Ammon's horn (tissue), 1 donor: ENCODE results near the gene SPTB.

Experiments used
- DNase-seq: peaks from one replicate; pipeline ENCODE4 v3.0.0-alpha.2; 2016; ENCODE audit warnings: low spot score

The SPTB gene

DNA sequence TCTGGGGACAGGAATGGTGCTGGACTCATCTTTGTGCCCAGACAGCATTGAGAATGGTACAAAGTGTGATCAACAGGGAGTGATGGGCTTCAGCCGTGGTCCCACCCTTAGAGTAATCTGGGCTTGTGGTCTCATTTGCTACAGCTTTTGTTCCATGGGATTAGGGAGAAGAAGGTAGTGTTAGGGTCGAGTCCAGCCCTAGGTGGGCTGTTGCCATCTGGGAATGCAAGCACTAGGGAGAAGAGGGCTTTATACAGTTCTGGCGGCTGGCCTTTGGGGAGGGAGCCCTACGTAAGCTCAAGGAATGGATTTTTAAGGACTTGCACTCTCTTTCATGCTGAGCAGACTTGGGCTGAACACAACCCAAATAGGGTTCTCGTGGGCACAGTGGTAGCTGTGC lies 170.6 kb downstream of the SPTB start:
- DNase-seq = no peak

DNA sequence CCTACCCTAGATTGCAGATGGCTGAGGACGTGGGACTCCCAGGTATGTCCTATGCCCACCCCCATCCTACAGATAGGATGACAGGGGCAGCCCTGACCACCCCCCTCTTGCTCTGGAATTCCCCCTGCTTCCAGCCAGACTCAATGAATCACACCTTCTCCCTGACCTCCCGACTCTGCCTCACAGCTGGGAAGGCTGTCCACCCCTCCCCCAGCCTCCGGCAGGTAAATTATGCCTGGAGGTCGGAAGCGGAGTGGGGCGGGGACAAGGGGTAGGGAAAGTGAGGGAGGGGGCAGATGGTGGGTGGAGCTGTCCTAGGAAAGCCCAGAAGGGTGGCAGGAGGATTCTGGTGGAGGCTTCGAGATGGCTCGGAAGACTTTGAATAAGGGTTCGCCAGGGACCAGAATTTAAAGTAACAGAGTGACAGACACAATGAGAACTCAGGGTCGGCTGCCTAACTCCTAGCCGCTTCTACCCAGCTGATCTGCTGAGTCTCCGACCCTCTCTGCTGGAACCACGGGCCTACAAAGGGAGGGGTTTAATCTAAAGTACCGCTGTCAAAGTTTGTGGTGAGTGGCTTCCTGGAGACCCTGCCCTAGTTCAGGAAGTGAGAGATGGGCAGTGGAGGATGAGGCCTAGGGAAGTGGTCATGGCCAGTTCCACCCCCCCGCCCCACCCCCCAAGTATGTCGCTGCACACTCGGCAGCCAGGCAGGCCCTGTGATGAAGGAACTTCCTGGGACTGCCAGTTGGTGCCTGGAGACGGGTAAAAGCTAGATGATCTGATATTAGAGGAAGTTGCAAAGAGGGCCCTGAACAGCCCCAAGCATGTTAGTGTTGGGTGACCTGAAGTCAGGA lies 171.3 kb downstream of the SPTB start:
- DNase-seq = peak; percentile 72

DNA sequence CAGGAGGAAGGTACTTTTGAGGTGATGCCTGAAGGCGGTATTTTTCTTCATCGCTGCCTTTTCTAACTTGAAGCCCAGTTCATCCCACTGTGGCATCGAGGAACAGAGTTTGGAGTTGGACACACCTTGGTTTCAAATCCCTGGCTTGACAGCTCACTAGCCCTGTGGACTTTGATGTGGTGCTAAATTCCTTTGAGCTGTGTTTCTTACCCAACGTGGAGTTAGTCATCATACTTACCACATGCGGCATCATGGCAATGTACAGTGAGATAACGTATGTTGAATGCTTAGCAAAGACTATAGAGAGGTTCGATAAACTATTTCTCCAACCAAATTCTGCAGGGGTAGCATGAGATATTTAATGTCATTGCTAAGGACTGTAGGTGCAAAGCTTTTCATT lies 172.0 kb downstream of the SPTB start:
- DNase-seq = no peak

DNA sequence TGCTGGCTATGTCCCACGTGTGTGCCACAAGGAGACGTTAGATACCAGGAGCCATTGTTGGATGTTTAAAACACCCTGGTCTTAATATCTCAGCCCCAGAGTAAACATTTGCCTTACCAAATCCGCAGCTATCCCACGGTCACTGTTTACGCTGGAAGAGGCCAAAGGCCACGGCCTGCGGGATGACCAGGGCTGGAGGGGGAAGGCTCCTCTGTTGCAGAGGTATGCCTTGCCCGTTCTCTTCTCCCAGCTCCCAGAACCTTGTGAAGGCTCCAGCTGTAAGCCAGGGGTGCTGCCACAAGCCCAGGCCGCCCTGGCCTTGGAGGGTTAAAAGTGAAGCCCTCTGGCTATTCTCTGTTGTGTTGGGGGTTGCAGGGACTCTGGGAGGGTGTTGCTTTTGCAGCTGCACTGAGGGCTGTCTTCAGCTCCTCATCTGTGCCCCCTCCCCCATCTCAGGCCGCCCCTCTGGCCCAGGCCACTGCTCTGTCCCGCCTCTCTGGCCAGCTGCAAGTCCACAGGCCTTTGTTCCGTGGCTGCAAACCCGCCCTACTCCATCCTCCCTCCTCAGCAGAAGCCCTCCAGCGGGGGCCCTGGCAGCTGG lies 173.0 kb downstream of the SPTB start:
- peak; percentile 95 for DNase-seq

DNA sequence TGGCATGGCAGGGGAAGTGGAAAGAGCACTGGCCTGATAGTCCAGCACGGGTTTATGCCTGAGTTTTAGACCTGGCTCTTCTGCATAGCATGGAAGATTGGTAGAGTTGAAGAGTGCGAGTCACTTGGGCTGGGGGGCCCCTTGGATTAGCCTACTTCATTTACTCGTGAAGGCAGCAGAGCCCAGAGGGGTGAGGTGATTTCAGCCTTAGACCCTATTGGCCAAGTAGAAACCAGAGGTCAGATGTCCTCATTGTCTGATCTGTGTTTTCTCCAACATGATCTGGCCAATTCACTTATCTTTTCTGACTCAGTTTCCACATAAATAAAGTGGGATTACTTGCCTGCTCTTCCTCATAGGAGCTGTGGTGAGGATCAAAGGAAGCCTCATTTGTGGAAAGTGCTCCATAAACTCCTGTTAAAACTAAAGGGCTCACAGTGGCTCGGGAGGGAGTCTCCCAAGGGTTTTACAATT lies 173.6 kb downstream of the SPTB start:
- no peak for DNase-seq

DNA sequence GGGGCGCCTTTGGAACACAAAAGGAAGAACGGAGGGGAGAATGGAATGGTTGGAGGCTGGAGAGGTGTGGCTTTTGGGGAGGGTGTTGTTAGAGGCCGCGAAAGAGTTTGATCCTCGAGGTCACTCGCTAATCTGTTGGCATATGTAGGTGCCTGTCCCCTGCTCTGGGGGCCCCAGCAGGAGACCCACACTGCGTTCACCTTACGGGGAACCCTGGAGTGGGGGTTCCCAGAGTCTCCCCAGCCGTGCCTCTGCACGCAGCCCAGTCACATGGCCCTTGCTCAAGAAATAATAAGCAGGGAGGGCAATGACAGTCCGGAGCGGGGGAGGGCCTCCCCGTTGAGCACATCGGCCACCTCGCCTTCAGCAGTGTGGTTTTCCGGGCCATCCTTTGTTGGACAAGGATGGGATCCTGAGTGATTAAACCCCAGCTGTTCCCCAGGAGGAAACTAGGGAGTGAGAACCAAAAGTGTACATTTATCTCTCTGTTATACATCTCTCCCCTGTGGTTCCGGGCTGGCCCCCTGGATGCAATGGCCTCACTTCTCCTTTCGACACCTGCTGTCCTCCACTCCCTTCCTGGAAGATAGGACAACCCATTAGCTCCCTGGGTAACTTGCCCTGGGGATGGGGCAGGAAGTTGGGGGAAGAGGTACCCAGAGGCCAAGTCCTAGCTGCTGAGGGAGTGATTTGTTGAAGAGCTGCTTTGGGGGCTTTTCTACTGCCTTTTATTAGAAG lies 174.2 kb downstream of the SPTB start:
- DNase-seq = peak; percentile 74

DNA sequence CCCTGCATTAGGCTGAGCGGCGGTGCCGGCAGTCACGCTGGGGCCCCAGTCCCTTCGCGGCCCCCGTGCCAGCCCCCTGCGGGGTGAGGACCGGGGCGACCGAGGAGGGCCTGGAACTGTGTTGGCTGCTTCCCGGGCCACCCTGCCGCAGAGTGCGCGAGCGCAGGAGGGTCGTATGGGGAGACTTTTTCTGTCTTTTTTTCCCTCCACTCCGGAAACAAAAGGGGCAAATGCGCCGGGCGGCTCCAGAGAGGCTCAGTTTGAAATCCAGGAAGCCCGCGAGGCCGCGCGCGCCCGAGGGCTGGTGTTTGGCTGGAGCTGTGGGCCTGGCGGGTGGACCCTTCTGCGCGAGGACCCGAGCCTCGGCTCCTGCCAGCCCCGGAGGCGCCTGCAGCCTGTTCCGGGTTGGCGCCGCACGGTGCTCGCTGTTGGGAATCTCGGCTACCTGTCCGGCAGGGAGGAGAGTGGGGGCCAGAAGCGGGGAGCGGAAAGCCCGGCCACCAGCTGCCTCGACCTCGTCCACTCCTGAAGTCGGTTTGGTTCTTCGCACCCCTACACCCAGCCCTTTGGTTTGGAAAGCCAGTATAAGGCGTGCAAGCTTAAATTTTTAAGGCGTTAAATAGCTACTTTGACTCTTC lies 174.8 kb downstream of the SPTB start:
- DNase-seq = no peak

DNA sequence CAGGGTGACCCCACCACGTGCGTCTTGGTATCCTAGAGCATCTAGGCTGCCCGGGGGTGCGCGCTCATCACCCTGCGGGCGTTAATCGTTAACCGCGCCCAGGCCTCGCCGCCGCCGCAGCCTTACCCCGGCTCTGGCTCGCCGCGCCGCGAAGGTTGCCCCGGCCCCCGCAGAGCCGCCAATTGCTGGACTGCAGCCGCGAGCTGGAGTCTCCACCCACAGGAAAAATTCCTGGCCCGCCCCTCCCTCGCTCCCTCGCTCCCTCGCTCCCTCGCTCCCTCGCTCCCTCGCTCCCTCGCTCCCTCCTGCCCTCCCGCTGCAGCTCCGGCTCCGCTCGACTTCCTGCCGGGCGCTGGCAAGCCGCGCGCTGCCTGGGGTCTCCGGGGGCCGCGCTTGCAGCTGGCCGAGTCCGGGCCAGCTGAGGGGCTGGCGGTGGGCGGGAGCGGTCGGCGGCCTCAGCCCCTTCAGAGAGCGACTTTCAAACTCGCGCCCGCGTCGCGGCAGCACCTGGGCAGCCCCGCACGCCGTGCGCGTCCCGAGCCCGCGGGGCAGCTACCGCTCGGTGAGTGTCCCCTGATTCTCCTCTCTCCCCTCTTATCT lies 175.5 kb downstream of the SPTB start, which contains the start of gene PLEKHG3:
TSS of gene PLEKHG3 (plus strand) at position 282 of the 600 bp plus-strand sequence. CDS start 23,208 bp downstream, outside the sequence.
- DNase-seq = peak; percentile 88

DNA sequence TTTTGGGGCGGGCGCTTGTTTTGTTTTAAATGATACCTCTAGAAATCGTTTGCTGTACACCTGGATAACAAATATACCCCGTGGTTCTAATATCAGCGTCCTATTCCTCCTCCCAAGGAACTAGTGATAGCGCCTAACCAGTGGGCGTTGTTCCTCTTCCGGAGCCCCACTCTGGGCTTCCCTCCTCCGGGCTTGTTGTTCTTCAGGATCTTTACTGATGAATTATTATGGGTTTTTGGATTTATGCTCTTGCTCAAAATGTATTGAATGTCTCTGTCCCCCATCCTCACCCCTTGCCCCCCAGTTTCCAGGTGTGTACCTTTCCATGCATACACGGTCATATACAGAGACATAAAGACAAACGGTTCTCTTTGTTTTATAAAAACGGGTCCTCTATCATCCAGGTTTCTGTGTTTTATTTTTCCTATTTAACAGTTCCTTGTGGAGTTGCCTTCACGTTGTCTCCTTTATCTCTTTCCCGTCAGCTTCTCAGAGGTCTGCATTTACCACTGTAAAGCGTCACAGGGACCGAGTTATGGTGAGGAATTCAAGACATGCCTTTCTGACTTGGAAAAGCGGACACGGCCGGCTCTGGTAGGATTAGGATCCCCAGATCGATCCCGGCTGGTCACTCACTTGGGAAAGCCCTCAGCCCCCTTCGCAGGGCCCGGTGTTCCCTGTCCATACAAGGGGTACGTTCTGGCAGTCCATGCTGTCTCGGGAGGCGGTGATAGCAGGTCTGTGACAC lies 176.1 kb downstream of the SPTB start:
- DNase-seq = no peak

DNA sequence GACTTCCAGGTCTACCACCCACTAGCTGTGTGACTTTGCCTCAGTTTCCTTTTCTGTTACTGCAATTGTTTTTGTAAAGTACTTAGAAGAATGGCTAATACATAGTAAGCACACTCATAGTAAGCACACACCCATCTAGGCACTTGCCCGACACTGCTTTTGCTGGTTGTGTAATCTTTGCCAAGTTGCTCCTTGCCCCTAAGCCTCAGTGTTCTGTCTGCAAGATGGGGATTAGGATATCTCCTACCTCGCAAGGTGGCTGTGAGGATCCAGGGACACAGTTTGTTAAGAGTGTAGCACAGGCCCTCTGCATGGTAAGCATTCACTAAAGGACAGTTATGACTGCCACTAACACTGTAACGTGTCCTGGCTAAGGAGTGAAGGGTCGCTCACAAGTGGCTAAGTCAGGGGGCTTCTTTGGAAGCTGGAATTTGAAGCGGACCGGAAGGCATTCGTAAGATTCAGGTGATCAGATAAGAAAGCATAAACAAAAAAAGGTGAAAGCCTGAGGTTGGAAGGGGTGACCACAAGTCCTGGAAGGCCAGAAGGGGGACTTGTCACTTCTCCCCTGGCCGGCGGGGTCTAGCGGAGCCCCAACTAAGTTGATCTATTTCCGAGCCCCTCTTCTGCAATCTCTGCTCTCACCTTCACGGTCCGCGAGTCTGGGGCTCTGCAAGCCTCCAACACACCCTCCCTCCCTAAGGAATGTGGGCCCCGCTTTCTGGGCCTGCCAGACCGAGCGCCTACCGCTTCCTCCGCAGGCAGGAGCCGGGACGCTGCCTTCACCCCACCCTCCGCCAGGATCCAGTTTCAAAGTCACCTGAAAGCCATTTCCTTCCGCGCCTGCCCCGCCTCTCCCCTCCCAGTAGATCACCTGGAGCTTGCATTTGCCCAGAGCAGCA lies 177.0 kb downstream of the SPTB start:
- DNase-seq = no peak

DNA sequence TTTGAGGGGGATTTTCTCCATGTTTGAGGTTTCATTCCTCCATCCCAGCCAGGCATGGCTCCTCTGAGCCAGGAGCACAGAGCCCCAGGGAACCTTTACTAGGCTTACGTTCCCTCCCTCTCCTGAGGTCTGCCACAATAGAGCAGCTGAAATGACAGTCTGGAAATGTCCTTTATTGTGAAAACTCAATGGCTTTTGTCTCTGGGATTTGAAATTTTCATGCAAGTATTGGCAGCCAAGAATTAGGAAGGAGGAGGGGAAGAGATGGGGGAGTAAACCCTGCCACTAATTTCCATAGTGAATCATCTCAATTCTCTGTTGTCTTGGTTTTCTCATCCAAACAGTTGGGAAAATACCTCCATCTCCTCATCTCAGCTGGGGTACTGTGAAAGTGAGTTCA lies 178.0 kb downstream of the SPTB start:
- DNase-seq = peak; percentile 71

DNA sequence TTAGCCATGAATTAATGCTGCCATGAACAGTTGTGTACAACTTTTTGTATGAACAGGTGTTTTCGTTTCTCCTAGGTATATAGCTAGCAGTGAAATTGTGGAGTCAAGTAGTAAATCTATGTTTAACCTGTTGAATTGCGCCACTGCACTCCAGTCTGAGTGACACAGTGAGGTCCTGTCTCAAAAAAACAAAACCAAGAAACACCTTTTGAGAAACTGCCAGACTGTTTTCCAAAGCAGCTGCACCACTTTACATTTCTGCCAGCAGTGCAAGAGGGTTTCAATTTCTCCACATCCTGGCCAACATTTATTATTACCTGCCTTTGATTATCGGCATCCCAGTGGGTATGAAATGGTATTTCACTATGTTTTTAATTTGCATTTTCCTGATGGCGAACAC lies 178.8 kb downstream of the SPTB start:
- no peak for DNase-seq

DNA sequence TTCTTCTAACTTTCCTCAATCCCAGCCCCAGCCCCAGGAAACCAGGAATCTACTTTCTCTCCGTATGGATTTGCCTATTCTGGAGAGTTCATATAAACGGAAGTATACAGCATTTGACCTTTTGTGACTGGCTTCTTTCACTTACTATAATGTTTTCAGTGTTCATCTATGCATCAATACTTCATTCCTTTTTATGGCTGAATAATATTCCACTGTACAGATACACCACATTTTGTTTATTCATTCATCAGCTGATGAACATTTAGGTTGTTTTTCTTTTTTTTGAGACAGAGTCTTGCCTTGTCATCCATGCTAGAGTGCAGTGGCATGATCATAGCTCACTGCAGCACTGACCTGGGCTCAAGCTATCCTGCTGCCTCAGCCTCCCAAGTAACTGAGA lies 179.4 kb downstream of the SPTB start:
- no peak for DNase-seq

DNA sequence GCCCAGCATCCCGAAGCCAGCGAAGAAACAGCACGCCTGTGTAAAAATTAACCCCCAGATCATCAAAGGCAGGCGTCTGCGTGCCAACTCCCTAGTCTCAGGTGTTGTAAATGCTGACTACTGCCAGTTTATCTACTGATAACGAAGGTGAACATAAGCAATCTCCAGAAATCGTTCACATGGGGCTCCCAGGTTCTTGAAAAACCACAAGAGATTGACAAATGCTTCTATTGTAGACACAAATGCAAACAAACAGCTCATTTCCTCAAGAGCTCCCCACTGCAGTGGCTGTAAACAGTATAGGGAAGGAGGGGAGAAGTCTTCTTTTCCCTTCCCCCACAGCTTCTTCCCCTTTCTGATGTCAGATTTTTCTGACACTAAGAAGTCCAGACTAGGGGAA lies 180.8 kb downstream of the SPTB start:
- peak; percentile 58 for DNase-seq

DNA sequence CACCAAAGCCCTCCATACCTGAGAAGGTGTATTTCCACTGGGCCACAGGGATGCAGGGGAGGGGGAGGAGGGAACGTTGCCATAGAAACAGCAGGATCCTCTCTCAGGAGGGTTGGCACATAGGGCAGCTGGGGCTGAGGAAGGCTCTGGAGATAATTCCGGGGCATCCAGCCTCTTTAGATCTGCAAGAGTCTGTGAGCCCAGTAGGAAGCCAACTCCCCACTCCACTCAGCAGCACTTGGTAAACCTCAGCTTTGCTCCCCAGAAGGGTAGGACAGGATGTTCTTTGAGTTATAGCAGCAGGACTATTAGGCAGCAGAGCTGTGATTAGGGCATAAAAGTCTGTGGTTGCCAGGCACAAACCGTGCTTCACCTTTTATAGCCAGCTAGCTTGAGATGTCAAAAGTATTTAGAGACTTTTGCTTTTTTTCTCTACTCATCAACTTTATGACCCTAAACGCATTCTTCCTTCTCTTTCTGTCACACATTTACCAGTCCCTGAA lies 183.3 kb downstream of the SPTB start:
- no peak for DNase-seq
